GM19468 (cell line): ENCODE data around the gene LZTS2.

ENCODE experiments used
- ATAC-seq: cut with Tn5 transposase; IDR thresholded peaks from one replicate; pipeline ENCODE4 v1.9.1; 2021; ENCODE audit warnings: mild to moderate bottlenecking, moderate library complexity, moderate number of reproducible peaks; ENCODE audit not compliant: unreplicated experiment; ENCODE audit errors: extremely low read depth

LZTS2 gene

DNA sequence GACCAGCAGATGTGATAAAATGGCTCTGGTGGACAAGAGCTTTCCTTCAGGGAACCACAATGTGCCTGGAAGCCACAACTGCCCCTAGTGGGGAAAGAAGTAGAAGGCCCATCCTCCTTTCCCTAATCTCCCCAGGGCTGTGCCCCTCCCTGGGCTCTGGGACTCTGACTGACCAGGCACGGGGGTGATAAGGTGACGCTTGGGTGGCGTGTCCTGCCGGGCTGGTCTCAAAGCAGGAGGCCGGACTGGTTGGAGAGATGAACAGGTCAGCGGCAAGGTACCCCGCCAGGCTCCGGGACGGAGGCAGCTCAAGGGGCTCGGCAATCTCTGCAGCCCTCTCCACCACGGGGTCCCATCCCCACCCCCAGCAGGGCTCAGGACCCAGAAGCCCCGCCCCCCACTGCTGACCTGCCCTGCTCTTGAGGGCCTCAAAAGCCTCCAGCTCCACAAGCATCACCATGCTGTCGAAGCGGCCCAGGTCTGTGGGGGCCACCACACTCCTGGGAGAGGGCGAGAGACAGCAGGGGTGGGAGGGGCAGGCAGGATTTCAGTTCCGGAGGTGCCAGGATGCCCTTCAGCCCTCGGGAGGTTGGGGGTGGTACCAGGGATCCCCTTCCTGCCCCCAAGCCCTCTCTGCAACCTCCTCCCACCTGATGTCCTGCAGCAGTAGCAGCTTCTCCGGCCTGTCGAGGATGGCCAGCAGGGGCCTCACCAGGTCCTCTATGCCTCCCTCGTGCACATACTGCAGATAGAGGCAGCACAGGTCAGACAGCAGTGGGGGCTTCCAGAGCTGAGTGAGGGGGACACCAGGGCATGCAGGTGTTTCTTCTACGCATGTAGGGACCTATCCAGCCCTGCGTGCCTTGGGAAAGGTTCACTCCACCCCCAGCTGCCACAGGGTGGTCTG lies 12.2 kb downstream of the LZTS2 start:
- ATAC-seq: no peak

DNA sequence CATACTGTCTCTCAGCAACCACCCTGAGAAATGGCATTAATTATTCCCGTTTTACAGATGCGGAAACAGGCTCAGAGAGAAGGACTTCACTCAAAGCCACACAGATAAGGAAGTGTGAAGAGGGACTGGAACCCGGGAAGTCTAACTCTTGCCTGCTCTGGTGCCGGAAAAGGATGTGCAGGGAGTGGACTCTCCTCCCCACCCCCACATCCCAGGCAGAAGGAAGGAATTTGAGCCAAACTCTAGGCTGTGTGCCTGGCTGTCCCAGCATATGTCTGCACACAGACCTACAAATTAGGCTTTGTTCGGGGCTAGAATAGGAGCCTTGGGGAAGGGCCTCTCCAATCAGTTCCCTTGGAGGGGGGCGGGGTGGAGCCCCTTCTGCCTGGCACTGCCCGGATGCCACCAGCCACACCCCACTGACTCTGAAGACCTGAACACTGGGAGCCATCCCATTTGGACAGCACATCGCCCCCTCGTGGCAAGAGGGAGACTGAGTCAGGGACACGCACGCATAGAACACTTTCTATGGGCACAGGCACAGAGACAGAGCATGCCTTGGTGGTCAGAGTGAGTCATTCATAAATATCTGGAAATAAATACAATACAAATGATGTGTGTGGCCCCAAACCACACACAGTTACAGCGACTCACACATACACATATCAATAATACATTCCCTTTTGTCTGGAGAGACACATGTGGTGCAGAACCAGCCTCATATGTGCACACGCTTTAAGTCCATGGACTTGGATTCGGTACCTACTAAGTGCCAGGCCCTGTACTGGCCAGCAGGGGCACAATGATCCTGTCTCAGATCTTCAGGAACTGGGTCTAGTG lies 13.1 kb downstream of the LZTS2 start:
- ATAC-seq: peak; percentile 46

DNA sequence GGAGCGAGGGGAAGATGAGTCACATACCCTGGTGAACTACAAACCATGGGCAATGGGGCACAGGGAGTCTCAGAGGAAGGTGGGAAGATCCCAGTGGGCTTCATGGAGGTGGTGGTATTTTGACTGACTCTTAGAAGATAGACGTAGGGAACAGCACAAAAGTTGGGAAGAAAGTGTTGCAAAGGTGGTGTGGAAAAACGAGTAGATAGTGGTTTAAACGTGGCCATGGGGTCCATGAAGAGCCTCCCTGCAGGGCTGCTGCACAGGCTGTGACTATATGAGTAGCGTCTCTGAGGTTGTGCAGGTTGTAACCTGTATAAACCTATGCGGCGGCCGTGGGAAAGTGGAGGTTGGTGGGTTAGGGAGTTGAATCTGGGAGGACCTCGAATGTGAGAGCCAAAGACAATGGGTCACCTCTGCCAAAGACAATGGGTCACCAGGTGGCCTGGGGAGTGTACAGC lies 13.8 kb downstream of the LZTS2 start:
- ATAC-seq: no peak

DNA sequence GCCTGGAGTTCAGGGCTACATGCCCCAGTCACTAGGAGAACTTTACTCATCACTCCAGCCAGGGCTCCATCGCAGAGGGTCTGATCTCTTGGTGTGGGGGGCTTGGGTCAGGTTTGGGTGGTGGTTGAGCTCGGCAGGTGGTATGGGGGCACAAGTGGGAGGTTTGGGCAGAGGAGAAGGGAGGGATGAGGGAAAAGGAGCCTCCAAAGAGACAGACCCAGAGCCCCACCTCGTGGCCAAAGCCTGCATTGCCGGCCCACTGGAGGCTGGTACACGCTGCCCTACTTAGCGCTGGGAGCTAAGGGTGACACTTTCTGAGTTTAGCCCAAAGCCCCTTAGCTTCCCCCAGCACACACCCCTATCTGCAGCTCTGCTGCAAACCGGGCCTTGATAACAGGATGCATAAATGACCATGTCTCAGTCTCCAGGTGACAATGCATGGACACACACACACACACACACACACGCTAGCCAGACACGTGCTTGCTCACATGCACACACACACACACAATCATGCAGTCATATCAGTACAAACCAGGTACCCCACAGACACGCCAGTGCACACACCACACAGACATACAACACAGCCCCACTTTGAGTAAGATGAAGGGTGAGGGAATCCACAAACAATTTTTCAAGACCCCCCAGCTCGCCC lies 14.7 kb downstream of the LZTS2 start:
- ATAC-seq: no peak

DNA sequence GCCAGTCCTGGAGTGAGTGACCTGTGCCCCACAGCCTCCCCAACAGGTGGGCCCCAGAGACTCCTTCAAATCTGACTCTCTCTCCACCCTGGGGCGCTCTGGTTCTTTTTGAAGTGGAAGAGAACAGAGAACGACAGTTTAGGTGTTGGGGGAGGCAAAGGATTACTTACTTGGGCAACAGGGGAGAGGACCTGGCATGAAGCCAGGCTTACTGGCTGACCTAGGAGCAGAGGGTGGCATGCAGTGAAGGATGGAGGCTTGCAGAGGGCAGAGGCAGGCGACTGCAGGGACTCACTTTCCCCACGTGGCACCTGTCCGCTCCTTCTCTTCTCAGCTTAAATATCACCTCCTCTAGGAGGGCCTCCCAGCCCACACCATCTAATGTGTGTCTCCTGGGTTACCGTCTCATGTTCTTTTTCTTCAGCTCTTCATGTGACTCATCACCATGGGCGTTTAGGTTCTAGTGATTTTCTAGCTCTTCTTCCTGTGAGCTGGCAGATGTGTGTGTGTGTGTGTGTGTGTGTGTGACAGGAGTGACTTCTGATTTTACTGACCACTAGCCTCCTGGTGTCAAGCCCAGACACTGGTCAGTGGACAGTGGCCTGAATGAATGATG lies 15.5 kb downstream of the LZTS2 start:
- ATAC-seq: no peak

DNA sequence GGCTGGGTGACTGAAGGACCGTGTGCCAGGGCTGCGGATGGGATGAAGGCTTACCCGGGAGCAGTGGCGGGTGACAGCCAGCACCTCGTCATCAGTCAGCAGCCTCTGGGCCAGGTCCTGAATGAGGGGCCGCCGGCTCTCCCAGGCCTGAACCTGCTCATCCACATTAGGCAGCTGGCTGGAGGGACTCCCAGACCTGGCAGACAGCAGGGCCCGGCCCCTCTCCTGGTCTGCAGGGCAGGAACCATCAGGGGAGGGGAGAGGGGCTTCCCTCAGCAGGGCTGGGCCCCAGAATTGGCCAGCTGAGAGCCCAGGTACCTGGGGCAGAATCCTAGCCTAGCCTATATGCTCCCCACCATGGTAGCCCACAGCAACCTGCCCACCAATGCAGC lies 16.0 kb downstream of the LZTS2 start:
- ATAC-seq: no peak

DNA sequence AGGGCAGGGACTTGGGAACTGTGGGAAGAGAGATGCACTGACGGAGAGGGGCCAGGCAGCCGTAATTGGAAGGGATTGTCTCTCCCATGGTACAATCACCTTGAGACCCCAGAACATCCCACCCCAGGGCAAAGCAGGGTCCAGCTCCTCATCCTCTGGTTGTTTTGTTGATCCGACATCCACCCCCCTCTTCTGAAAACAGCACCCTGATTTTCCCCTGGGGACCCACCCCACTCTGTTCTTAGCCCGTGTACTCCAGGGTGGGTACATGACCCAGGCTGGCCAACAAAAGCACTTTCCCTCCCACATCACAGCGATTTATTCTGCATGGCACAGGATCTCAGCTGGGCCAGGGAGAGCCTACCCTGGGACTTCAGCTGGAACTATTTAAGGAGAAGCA lies 17.2 kb downstream of the LZTS2 start:
- no peak for ATAC-seq

DNA sequence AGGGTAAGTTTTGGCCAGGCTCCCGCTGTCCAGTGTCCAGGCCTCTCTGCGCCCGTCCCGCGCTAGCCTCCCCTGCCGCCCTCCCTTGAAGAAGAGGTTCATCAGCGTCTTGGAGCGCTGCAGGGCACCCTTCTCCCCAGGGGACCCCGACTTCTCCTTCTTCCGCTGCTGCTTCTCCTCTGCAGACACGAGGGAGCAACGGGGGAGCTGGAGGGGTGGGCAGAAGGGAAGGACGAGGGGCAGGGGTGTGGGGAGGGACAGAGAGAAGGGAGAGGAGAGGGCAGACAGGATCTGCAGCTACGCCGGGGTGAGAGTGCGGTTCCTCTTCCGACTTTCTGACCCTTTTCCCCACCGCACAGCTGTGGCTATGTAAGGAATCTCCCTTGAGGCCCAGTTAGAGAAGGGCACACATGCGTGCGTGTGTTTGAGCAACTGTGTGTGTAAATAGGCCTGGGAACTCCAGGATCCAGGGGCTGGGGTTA lies 18.6 kb downstream of the LZTS2 start:
- ATAC-seq: no peak

DNA sequence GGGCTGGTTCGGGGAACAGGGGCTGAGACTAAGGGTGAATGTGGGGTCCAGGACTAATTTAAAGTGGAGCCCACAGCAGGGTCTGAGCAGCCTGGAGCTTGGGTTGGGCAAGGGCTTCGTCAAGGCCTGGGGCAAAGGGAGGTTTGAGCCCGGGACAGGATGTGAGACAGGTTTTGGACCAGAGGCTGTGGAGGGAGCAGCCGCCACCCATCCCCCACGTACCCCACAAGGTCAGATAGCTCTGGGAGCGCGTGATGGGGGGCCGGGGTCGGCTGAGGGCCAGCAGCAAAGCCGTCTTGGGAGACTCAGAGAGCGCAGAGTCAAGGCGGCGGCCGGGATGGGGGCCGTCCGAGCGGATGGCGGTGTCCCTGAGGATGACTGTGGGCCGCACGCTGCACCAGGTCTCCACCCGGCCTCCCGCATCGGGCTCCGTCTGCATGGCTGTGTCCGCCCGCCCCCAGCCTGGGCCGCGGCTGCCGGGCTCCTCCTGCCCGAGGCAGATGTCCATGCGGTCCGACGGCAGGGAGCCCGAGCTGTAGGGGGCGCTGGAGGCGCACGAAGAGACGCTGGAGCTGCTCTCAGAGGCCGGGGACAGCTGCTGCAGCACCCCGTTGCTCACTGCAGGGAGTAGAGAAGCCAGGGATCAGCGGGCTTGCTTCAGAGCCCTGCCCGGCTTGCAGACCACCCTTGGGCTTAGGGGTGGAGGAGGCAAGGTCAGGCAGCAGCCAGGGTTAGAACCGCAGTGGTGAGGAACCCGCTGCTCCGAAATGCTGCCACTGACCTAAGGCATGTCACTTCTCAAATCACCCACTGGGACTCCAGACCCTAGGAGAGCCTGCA lies 19.2 kb downstream of the LZTS2 start:
- no peak for ATAC-seq

DNA sequence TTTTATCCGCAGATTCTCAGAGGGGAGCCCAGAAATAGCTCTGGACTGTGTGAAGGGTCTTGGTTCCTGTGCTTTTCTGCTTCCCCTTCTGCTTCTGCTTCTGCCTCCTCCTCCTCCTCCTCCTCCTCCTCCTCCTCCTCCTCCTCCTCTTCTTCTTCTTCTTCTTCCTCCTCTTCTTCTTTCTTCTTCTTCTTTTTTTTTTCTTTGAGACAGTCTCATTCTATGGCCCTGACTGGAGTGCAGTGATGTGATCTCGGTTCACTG lies 19.8 kb downstream of the LZTS2 start:
- ATAC-seq: no peak

DNA sequence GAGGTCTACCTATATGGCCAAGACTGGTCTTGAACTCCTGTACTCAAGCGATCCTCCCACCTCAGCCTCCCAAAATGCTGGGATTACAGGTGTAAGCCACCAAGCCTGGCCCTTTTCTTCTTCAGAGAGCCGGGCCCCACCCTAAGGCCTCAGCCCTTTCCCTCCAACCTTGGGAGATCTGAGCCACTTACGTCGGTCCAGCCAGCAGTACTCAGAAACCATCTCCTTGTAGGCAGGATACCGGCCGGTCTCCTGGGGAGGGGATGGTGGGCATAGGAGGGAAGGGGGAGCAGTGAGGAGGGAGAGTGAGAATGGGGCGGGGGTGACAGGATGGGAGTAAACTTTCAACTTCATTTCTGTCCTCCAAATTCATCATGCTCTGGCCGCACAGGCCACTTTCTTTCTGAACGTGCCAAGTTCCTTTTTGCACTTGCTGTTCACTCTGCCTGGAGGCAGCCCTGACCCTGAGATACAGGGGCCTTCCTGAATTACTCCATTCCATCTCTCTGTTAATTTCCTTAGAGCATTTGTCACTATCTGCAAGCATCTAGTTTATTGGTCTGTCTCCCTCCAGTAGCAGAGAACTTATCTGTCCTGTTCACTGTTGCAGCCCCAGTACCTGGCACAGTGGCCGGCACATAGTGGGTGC lies 20.9 kb downstream of the LZTS2 start:
- no peak for ATAC-seq

DNA sequence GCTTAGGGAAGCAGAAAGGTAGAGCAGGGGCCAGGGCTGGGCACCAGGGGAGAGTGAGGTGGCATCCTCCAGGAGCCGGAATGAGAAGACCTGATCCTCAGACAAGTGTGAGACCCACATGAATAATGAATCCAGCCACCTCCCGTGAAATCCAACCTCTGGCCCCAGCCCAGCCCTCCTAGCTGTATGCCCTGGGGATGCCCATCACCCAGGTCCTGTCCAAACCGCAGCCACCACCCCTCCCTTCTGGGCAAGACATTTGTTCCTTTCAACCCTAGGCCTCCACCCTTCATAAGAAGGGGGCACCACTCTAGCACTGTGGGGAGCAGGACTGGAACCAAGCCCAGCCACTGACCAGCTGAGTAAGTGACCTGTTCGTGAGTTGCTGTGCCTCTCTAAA lies 21.6 kb downstream of the LZTS2 start:
- no peak for ATAC-seq

DNA sequence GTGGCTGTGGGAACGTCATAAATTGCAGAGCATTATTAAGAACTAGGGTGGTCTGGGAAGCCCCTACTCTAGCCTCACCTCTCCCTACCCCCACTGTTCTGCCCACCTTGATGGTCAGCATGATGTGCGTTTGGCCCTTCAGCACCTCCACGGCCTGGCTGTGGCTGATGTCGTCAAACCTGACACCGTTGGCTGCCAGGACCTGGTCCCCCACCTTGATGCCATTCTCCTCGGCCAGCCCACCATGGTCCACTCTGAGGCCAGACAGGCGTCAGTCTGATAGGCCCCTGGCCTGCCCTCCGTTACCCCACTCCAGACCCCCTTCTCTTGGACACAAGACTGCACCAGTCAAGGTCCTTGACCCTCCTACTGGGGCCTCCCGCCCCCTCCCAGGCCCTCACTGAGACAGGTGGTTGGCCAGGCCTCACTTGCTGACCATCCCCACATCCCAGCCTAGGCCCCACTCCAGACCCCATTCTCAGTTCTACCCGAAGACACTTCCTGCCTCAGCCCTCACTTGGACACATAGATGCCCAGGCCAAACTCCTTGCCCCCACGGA lies 22.2 kb downstream of the LZTS2 start:
- ATAC-seq: no peak

DNA sequence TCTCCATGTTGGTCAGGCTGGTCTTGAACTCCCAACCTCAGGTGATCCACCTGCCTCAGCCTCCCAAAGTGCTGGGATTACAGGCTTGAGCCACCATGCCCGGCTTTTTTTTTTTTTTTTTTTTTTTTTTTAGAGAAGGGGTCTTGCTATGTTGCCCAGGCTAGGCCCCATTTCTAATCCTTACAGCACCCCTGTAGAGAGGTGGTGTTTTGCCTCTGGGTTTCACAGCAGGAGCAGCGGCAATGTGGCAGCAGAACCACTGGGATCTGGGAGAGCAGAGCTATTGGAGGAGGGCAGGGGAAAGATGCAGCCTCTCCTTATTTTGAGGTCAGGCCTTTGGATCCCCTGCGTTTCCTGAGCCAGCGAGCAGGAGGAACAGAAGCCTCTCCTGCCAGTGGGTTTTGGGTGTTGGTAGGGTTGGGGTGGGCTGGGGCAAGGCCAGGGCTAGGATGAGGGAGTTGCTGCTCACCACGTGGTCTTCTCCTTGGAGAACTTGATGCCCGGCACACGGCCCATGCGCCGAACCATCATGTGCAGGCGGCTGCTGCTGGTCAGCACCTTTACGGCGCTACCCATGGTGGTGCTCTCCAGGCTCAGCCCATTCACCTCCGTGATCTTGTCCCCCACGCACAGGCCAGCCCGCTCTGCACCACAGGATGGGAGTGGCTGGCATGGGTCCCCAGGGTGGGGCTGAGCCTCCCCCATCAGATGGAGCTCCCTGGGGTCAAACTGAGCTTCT lies 23.5 kb downstream of the LZTS2 start:
- no peak for ATAC-seq

DNA sequence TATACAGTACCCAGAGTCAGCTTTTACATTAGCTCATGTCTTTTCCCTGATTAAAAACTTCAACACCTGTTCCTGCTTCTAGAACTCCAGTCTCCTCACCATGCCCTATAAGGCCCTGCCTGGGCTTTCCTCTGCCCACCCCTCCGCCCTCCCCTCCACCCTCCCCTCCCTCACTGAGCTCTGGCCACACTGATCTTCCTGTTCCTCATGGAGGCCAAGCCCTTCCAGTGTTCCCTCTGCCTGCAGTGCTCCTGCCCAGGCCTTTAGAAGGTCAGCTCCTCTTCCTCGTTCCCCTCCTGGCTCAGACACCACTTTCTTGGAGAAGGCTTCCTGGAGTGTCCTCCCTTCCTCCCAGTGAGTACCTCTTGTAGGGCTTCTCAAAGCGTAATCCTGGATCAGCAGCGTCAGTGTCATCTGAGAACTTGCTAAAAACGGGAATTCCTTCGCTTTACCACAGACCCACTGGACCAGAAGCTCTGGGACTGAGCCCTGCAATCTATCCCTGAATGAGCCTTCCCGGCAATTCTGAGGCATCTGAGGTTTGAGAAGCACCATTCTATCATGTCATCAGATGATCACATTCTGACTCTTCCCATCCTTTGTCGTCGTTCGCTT lies 27.6 kb downstream of the LZTS2 start:
- ATAC-seq: no peak

DNA sequence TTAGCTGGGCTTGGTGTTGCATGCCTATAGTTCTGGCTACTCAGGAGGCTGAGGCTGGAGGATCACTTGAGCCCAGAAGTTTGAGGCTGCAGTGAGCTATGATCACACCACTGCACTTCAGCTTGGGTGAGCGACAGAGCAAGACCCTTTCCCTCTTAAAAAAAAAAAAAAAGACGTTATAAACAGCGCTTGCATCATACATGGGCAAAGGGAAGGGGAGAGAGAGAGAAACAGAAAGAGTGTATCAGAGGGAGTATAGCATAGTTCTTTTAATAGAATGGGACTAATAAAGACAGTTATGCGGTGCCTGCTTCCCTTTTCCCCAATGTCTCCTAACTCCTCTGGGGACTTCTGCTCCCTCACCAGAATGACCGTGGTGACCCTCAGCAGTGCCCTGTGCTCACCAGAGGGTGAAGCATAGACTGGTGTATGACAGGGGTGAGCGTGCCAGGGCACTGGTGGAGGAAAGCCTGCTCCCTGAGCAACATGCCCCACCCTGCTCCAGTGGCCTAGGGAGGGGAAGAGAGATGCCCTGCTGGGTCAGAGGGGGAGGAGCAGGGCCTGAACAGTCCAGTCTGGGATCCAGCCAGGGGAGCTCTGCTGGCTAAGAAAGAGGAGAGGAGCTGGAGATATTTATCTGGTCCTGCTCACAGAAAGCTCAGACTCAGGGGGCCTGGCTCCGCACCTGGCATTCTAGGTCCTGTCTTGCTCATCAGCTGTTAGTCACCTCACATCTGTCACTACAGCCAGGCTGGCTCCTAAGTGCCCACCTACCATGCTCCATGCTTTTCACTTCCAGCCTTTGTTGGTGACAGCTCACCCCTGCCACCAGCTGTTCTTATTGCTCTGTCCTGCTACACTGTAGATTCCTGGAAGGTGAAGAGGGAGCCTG lies 29.1 kb downstream of the LZTS2 start:
- no peak for ATAC-seq
